Progenitor cell of endocrine pancreas (in vitro differentiated cells): ENCODE results near the gene BCL7B. TPM values are rescaled to one million over a fixed set of nuclear protein-coding genes. Genes with fewer than 3 reads are reported as not detected.
"Not testable (repeated sequence)": the region's sequence is repeated elsewhere in the genome, so short reads cannot be mapped to it uniquely, and the experiment has no call there.

ENCODE experiments used
- DNase-seq: peaks from one replicate; pipeline ENCODE4 v3.0.0; 2021; ENCODE audit warnings: low spot score; ENCODE audit not compliant: unreplicated experiment
- H3K27ac Mint-ChIP-seq: 2 replicates; pipeline ENCODE4 v1.8.0; 2021; ENCODE audit warnings: mild to moderate bottlenecking, moderate library complexity, mixed read lengths
- H3K27me3 Mint-ChIP-seq: 2 replicates; pipeline ENCODE4 v1.8.0; 2021; ENCODE audit warnings: mixed read lengths
- H3K36me3 Mint-ChIP-seq: 2 replicates; pipeline ENCODE4 v1.8.0; 2022; ENCODE audit warnings: mixed read lengths; ENCODE audit not compliant: insufficient read depth
- H3K4me1 Mint-ChIP-seq: 2 replicates; pipeline ENCODE4 v1.8.0; 2021; ENCODE audit warnings: low read depth, mixed read lengths
- H3K4me3 Mint-ChIP-seq: 2 replicates; pipeline ENCODE4 v1.8.0; 2021; ENCODE audit warnings: low read depth, mild to moderate bottlenecking, moderate library complexity, mixed read lengths
- H3K9me3 Mint-ChIP-seq: 2 replicates; pipeline ENCODE4 v1.8.0; 2021; ENCODE audit warnings: low read depth, mixed read lengths
- CTCF ChIP-seq: fragments of 200-600 bp; sonication (generic); IDR thresholded peaks from one replicate; pipeline ENCODE4 v1.5.0; 2021; ENCODE audit warnings: antibody characterized with exemption, mild to moderate bottlenecking; ENCODE audit not compliant: unreplicated experiment
- total RNA-seq: library from RNA; stranded (reverse); gene quantifications from 2 replicates; pipeline ENCODE4 v1.2.1, GENCODE V29; 2021

Gene BCL7B
- total RNA-seq, 1 donor from 2014 or later = 37.8 TPM

- Mint-ChIP-seq H3K27ac (no peak overlapping the region), H3K4me3 (no peak overlapping the region), H3K9me3 (no peaks in the 10 kb centered on the region), H3K36me3 (peaks cover 9% of the 10 kb centered on the region), H3K4me1 (peaks cover 3% of the 10 kb centered on the region), H3K27me3 (no peaks in the 10 kb centered on the region)
- TF ChIP-seq CTCF = no peak
- no peak for DNase-seq
Observed at GRCh38 chr7:73565675-73566340, 8.3 kb upstream of the BCL7B start.

GRCh38 chr7:73560109-73560835 is 2.8 kb upstream of the BCL7B start:
- TF ChIP-seq CTCF = no peak
- Mint-ChIP-seq H3K27me3 (peaks cover 8% of the 10 kb centered on the region), H3K9me3 (no peaks in the 10 kb centered on the region), H3K27ac (peak overlapping the region; percentile 84), H3K4me1 (peaks cover 14% of the 10 kb centered on the region), H3K36me3 (no peaks in the 10 kb centered on the region), H3K4me3 (no peak overlapping the region)
- no peak for DNase-seq

GRCh38 chr7:73557108-73557396 is 438 bp downstream of the BCL7B start:
- H3K4me3 Mint-ChIP-seq = peak overlapping the region; percentile 87
- peak; percentile 90 for DNase-seq
- TF ChIP-seq CTCF = no peak
- peak overlapping the region; percentile 97 for H3K27ac Mint-ChIP-seq
- peaks cover 5% of the 10 kb centered on the region for H3K36me3 Mint-ChIP-seq
- H3K4me1 Mint-ChIP-seq = peaks cover 18% of the 10 kb centered on the region
- H3K27me3 Mint-ChIP-seq = peaks cover 8% of the 10 kb centered on the region
- H3K9me3 Mint-ChIP-seq = no peaks in the 10 kb centered on the region

- no peak for DNase-seq
- peaks cover 6% of the 10 kb centered on the region for H3K36me3 Mint-ChIP-seq
- H3K9me3 Mint-ChIP-seq = no peaks in the 10 kb centered on the region
- no peak for TF ChIP-seq CTCF
- peak overlapping the region; percentile 87 for H3K4me3 Mint-ChIP-seq
- peak overlapping the region; percentile 94 for H3K27ac Mint-ChIP-seq
- peaks cover 18% of the 10 kb centered on the region for H3K4me1 Mint-ChIP-seq
- H3K27me3 Mint-ChIP-seq = peaks cover 8% of the 10 kb centered on the region
Observed at GRCh38 chr7:73556208-73557107, 1.0 kb downstream of the BCL7B start.

GRCh38 chr7:73555411-73555982 is 2.0 kb downstream of the BCL7B start:
- H3K27ac Mint-ChIP-seq = peak overlapping the region; percentile 94

GRCh38 chr7:73550093-73550492 is 7.4 kb downstream of the BCL7B start:
- not testable (repeated sequence) for H3K9me3 Mint-ChIP-seq, H3K4me3 Mint-ChIP-seq, H3K27me3 Mint-ChIP-seq, H3K27ac Mint-ChIP-seq, DNase-seq
- Mint-ChIP-seq H3K4me1 (peaks cover 10% of the 10 kb centered on the region), H3K36me3 (peaks cover 18% of the 10 kb centered on the region)

More at GRCh38 chr7:73555411-73555982, 2.0 kb downstream of the BCL7B start:
- Mint-ChIP-seq H3K4me3 (peak overlapping the region; percentile 87), H3K36me3 (peaks cover 8% of the 10 kb centered on the region), H3K4me1 (peaks cover 18% of the 10 kb centered on the region), H3K27me3 (peaks cover 6% of the 10 kb centered on the region), H3K9me3 (no peaks in the 10 kb centered on the region)
- TF ChIP-seq CTCF = no peak
- DNase-seq = no peak
